ENCODE measurements around the gene RAB22A.

RAB22A gene

GRCh38 chr20:58277107-58277506 is 32.4 kb upstream of the RAB22A start:
- Histone ChIP-seq H3K4me3 (ENCODE audit: low read depth in 1 of 5, low read length in 5 of 5) (no peak overlapping the region), H3K9me3 (ENCODE audit: control insufficient read depth in 5 of 5, low read length in 5 of 5) (peaks cover 0 to 5% (median 0%) of the 10 kb centered on the region in 5 donors), H3K9ac (ENCODE audit: low read length in 5 of 5) (no peak overlapping the region), H3K36me3 (ENCODE audit: control insufficient read depth in 5 of 5, insufficient read depth in 5 of 5, low read length in 5 of 5) (peaks cover 0 to 4% (median 0%) of the 10 kb centered on the region in 5 donors), H3K27me3 (ENCODE audit: control insufficient read depth in 5 of 5, insufficient read depth in 4 of 5, low read length in 5 of 5) (no peaks in the 10 kb centered on the region), H3K27ac (ENCODE audit: low read depth, low read length) (no peak overlapping the region), H3K4me1 (ENCODE audit: control insufficient read depth in 5 of 5, insufficient read depth in 5 of 5, low read length in 5 of 5) (peaks cover 0 to 7% (median 0%) of the 10 kb centered on the region in 5 donors)

- Histone ChIP-seq H3K9ac (ENCODE audit: low read length in 5 of 5) (no peak overlapping the region), H3K27ac (ENCODE audit: low read depth, low read length) (no peak overlapping the region), H3K4me1 (ENCODE audit: control insufficient read depth in 5 of 5, insufficient read depth in 5 of 5, low read length in 5 of 5) (peaks cover 0 to 7% (median 0%) of the 10 kb centered on the region in 5 donors), H3K9me3 (ENCODE audit: control insufficient read depth in 5 of 5, low read length in 5 of 5) (peaks cover 0 to 5% (median 0%) of the 10 kb centered on the region in 5 donors), H3K4me3 (ENCODE audit: low read depth in 1 of 5, low read length in 5 of 5) (no peak overlapping the region), H3K36me3 (ENCODE audit: control insufficient read depth in 5 of 5, insufficient read depth in 5 of 5, low read length in 5 of 5) (peaks cover 0 to 4% (median 0%) of the 10 kb centered on the region in 5 donors), H3K27me3 (ENCODE audit: control insufficient read depth in 5 of 5, insufficient read depth in 4 of 5, low read length in 5 of 5) (no peaks in the 10 kb centered on the region)
Measured at GRCh38 chr20:58277578-58278472, 31.7 kb upstream of the RAB22A start.

DNA sequence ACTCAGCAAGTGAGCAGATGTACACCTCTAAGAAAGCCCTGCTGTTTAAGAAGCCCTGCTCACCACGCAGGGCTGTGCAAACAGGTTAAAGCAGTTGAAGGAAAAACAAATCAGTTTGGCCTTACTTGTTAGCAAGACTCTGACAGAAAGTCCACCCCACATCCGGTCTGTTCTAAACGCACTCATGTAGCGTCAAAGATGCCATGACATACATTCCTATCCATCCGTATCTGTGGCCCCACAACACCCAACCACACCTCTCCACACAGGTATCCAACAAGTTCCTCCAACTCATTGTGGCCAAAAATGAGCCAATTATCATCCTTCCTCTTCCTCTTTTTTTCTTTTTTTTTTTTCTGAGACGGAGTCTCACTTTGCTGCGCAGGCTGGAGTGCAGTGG is 22.8 kb upstream of the RAB22A start:
- Histone ChIP-seq H3K27ac (ENCODE audit: low read depth, low read length) (no peak overlapping the region), H3K36me3 (ENCODE audit: control insufficient read depth in 5 of 5, insufficient read depth in 5 of 5, low read length in 5 of 5) (peaks cover 3 to 15% (median 11%) of the 10 kb centered on the region in 5 donors), H3K27me3 (ENCODE audit: control insufficient read depth in 5 of 5, insufficient read depth in 4 of 5, low read length in 5 of 5) (no peaks in the 10 kb centered on the region), H3K4me3 (ENCODE audit: low read depth in 1 of 5, low read length in 5 of 5) (no peak overlapping the region), H3K9ac (ENCODE audit: low read length in 5 of 5) (no peak overlapping the region), H3K9me3 (ENCODE audit: control insufficient read depth in 5 of 5, low read length in 5 of 5) (no peaks in the 10 kb centered on the region), H3K4me1 (ENCODE audit: control insufficient read depth in 5 of 5, insufficient read depth in 5 of 5, low read length in 5 of 5) (no peaks in the 10 kb centered on the region)

GRCh38 chr20:58287638-58288037 is 21.9 kb upstream of the RAB22A start:
- Histone ChIP-seq H3K9ac (ENCODE audit: low read length in 5 of 5) (no peak overlapping the region), H3K9me3 (ENCODE audit: control insufficient read depth in 5 of 5, low read length in 5 of 5) (no peaks in the 10 kb centered on the region), H3K4me1 (ENCODE audit: control insufficient read depth in 5 of 5, insufficient read depth in 5 of 5, low read length in 5 of 5) (no peaks in the 10 kb centered on the region), H3K27ac (ENCODE audit: low read depth, low read length) (no peak overlapping the region), H3K36me3 (ENCODE audit: control insufficient read depth in 5 of 5, insufficient read depth in 5 of 5, low read length in 5 of 5) (peaks cover 3 to 15% (median 11%) of the 10 kb centered on the region in 5 donors), H3K27me3 (ENCODE audit: control insufficient read depth in 5 of 5, insufficient read depth in 4 of 5, low read length in 5 of 5) (no peaks in the 10 kb centered on the region), H3K4me3 (ENCODE audit: low read depth in 1 of 5, low read length in 5 of 5) (no peak overlapping the region)

GRCh38 chr20:58289143-58289542 is 20.4 kb upstream of the RAB22A start:
- Histone ChIP-seq H3K27me3 (ENCODE audit: control insufficient read depth in 5 of 5, insufficient read depth in 4 of 5, low read length in 5 of 5) (no peaks in the 10 kb centered on the region), H3K36me3 (ENCODE audit: control insufficient read depth in 5 of 5, insufficient read depth in 5 of 5, low read length in 5 of 5) (peaks cover 3 to 15% (median 11%) of the 10 kb centered on the region in 5 donors), H3K4me1 (ENCODE audit: control insufficient read depth in 5 of 5, insufficient read depth in 5 of 5, low read length in 5 of 5) (no peaks in the 10 kb centered on the region), H3K27ac (ENCODE audit: low read depth, low read length) (no peak overlapping the region), H3K9ac (ENCODE audit: low read length in 5 of 5) (no peak overlapping the region), H3K9me3 (ENCODE audit: control insufficient read depth in 5 of 5, low read length in 5 of 5) (no peaks in the 10 kb centered on the region), H3K4me3 (ENCODE audit: low read depth in 1 of 5, low read length in 5 of 5) (no peak overlapping the region)

- Histone ChIP-seq H3K4me3 (ENCODE audit: low read depth in 1 of 5, low read length in 5 of 5) (no peak overlapping the region), H3K36me3 (ENCODE audit: control insufficient read depth in 5 of 5, insufficient read depth in 5 of 5, low read length in 5 of 5) (peaks cover 0 to 3% (median 0%) of the 10 kb centered on the region in 5 donors), H3K4me1 (ENCODE audit: control insufficient read depth in 5 of 5, insufficient read depth in 5 of 5, low read length in 5 of 5) (peaks cover 0 to 5% (median 0%) of the 10 kb centered on the region in 5 donors), H3K9me3 (ENCODE audit: control insufficient read depth in 5 of 5, low read length in 5 of 5) (no peaks in the 10 kb centered on the region), H3K27me3 (ENCODE audit: control insufficient read depth in 5 of 5, insufficient read depth in 4 of 5, low read length in 5 of 5) (no peaks in the 10 kb centered on the region), H3K9ac (ENCODE audit: low read length in 5 of 5) (no peak overlapping the region), H3K27ac (ENCODE audit: low read depth, low read length) (no peak overlapping the region)
Measured at GRCh38 chr20:58293453-58293852, 16.1 kb upstream of the RAB22A start.

DNA sequence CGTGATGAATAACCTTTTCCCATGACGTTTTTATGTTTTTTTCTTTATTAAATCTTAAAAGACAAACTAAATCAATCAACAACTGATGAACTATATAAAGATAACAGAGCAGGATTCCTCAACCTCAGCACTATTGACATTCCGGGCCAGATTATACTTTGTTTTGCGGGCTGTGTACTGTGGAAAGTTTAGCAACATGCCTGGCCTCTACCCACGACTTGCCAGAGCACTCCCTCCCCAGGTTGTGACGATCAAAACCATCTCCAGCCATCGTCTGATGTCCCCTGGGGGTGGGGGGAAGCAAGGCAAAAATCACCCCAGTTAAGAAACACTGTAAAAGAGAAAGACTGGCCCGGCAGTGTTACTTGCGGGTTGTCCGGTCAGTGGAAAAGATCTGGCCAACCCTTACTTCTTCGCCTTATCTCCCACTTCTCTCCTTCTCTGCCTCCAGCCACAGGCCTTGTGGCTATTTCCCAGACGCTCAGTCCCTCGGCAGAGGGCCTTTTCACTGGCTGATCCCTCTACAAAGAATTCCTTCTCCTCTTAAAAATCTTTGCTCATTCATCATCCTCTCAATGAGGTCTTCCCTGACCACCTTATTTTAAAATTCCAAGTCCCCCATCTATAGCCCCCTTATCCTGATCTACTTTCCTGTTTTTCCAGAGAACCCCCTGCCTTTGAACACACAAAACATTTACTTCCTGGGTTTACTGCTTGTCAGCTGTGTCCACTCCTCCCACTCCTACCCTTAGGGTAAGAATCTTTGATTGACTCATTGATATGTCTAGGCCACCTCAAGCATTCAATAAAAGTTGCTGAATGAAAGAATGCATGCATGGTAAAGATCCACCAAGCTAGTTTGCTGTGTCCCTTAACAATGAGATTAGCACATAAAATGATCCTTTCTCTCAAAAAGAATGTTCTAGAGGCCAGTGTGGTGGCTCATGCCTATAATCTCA is 14.7 kb upstream of the RAB22A start:
- H3K27me3 ChIP-seq (ENCODE audit: control insufficient read depth in 5 of 5, insufficient read depth in 4 of 5, low read length in 5 of 5) = no peaks in the 10 kb centered on the region
- H3K9ac ChIP-seq (ENCODE audit: low read length in 5 of 5) = no peak overlapping the region
- no peak overlapping the region for H3K4me3 ChIP-seq (ENCODE audit: low read depth in 1 of 5, low read length in 5 of 5)
- peaks cover 0 to 3% (median 0%) of the 10 kb centered on the region in 5 donors for H3K36me3 ChIP-seq (ENCODE audit: control insufficient read depth in 5 of 5, insufficient read depth in 5 of 5, low read length in 5 of 5)
- H3K27ac ChIP-seq (ENCODE audit: low read depth, low read length) = no peak overlapping the region
- H3K4me1 ChIP-seq (ENCODE audit: control insufficient read depth in 5 of 5, insufficient read depth in 5 of 5, low read length in 5 of 5) = peaks cover 0 to 5% (median 0%) of the 10 kb centered on the region in 5 donors
- no peaks in the 10 kb centered on the region for H3K9me3 ChIP-seq (ENCODE audit: control insufficient read depth in 5 of 5, low read length in 5 of 5)

GRCh38 chr20:58296051-58296837 is 13.3 kb upstream of the RAB22A start:
- Histone ChIP-seq H3K9me3 (ENCODE audit: control insufficient read depth in 5 of 5, low read length in 5 of 5) (no peaks in the 10 kb centered on the region), H3K9ac (ENCODE audit: low read length in 5 of 5) (no peak overlapping the region), H3K4me1 (ENCODE audit: control insufficient read depth in 5 of 5, insufficient read depth in 5 of 5, low read length in 5 of 5) (peaks cover 0 to 5% (median 0%) of the 10 kb centered on the region in 5 donors), H3K27me3 (ENCODE audit: control insufficient read depth in 5 of 5, insufficient read depth in 4 of 5, low read length in 5 of 5) (no peaks in the 10 kb centered on the region), H3K27ac (ENCODE audit: low read depth, low read length) (no peak overlapping the region), H3K36me3 (ENCODE audit: control insufficient read depth in 5 of 5, insufficient read depth in 5 of 5, low read length in 5 of 5) (peaks cover 0 to 3% (median 0%) of the 10 kb centered on the region in 5 donors), H3K4me3 (ENCODE audit: low read depth in 1 of 5, low read length in 5 of 5) (no peak overlapping the region)

DNA sequence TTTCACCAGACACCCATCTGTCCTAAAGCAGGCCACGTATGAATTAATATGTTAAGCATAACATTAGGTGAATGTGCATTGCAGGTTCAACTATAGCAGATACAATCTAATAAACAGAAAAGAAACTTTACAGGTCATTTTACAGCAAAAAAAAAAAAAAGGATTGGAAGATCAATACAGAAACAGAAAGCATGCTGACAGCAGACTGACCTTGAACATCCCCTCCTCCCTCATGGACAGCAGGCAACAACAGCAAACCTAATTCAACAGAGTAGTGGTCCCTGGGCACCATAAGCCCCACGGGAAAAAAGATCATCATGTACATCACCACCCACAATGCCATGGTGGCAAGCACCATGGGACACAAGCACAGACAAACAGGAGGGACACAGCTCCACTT is 12.1 kb upstream of the RAB22A start:
- H3K9me3 ChIP-seq (ENCODE audit: control insufficient read depth in 5 of 5, low read length in 5 of 5) = no peaks in the 10 kb centered on the region
- no peak overlapping the region for H3K4me3 ChIP-seq (ENCODE audit: low read depth in 1 of 5, low read length in 5 of 5)
- no peaks in the 10 kb centered on the region for H3K27me3 ChIP-seq (ENCODE audit: control insufficient read depth in 5 of 5, insufficient read depth in 4 of 5, low read length in 5 of 5)
- no peak overlapping the region for H3K9ac ChIP-seq (ENCODE audit: low read length in 5 of 5)
- peaks cover 0 to 5% (median 0%) of the 10 kb centered on the region in 5 donors for H3K4me1 ChIP-seq (ENCODE audit: control insufficient read depth in 5 of 5, insufficient read depth in 5 of 5, low read length in 5 of 5)
- peaks cover 0 to 6% (median 0%) of the 10 kb centered on the region in 5 donors for H3K36me3 ChIP-seq (ENCODE audit: control insufficient read depth in 5 of 5, insufficient read depth in 5 of 5, low read length in 5 of 5)
- H3K27ac ChIP-seq (ENCODE audit: low read depth, low read length) = no peak overlapping the region
